ENCODE data around the gene RNF213. TPM values are rescaled to one million over a fixed set of nuclear protein-coding genes. Genes with fewer than 3 reads are reported as not detected.

Gene RNF213
- total and polyA plus RNA-seq, 10 of the 15 experiments (the other 5 are each of a cell fraction or from before 2014, with no cell fraction given) = 18.6 to 145 (median 65.8) TPM

DNA sequence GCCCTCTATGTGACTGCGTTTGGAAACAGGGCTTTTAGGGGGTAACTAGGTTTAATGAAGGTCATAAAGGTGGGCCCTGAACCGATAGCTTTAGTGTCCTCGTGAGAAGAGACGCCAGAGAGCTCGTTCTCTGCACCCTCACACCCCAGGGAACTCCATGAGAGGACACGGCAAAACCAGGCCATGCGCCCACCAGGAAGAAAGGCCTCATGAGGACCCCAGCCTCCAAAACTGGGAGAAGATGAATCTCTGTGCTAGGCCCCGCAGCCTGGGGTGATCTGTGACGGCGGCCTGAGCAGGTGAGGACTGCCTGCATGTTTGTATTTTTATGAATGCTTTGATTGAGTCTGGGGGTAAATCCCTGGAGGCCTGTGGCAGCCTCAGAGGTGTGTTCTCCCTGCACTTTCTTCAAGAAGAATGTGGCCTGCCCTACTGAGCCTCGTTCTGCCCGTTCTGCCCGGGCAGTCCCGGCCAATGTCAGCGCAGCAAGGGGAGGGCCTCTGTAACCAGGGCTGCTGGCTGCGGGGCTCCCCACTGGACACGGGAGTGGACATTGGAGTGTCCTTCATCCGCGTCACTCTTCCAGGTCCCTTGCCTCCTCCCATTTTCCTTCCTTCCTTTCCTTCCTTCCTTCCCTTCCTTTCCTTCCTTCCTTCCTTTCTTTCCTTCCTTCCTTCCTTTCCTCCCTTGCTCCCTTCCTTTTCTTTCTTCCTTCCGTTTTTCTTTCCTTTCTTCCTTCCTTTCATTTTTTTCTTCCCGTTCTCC, 6.8 kb upstream of the RNF213 start (continued):
- TF ChIP-seq, protein P1, sequence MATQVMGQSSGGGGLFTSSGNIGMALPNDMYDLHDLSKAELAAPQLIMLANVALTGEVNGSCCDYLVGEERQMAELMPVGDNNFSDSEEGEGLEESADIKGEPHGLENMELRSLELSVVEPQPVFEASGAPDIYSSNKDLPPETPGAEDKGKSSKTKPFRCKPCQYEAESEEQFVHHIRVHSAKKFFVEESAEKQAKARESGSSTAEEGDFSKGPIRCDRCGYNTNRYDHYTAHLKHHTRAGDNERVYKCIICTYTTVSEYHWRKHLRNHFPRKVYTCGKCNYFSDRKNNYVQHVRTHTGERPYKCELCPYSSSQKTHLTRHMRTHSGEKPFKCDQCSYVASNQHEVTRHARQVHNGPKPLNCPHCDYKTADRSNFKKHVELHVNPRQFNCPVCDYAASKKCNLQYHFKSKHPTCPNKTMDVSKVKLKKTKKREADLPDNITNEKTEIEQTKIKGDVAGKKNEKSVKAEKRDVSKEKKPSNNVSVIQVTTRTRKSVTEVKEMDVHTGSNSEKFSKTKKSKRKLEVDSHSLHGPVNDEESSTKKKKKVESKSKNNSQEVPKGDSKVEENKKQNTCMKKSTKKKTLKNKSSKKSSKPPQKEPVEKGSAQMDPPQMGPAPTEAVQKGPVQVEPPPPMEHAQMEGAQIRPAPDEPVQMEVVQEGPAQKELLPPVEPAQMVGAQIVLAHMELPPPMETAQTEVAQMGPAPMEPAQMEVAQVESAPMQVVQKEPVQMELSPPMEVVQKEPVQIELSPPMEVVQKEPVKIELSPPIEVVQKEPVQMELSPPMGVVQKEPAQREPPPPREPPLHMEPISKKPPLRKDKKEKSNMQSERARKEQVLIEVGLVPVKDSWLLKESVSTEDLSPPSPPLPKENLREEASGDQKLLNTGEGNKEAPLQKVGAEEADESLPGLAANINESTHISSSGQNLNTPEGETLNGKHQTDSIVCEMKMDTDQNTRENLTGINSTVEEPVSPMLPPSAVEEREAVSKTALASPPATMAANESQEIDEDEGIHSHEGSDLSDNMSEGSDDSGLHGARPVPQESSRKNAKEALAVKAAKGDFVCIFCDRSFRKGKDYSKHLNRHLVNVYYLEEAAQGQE (IDR thresholded peaks at IDR 0.05; ENCODE audit: low read depth, low read length) = no peak
- TF ChIP-seq CEBPB (IDR thresholded peaks at IDR 0.05; ENCODE audit: borderline replicate concordance in 1 of 2, low read depth in 2 of 2, low read length in 2 of 2) = no peak
- no peak for TF ChIP-seq CBX5 (IDR thresholded peaks at IDR 0.05; ENCODE audit: low read depth)
- TF ChIP-seq EED (IDR thresholded peaks at IDR 0.05; ENCODE audit: low read depth) = no peak
- no peak for TF ChIP-seq KLF5 (IDR thresholded peaks at IDR 0.05; ENCODE audit: partially characterized antibody)
- TF ChIP-seq, protein P2, sequence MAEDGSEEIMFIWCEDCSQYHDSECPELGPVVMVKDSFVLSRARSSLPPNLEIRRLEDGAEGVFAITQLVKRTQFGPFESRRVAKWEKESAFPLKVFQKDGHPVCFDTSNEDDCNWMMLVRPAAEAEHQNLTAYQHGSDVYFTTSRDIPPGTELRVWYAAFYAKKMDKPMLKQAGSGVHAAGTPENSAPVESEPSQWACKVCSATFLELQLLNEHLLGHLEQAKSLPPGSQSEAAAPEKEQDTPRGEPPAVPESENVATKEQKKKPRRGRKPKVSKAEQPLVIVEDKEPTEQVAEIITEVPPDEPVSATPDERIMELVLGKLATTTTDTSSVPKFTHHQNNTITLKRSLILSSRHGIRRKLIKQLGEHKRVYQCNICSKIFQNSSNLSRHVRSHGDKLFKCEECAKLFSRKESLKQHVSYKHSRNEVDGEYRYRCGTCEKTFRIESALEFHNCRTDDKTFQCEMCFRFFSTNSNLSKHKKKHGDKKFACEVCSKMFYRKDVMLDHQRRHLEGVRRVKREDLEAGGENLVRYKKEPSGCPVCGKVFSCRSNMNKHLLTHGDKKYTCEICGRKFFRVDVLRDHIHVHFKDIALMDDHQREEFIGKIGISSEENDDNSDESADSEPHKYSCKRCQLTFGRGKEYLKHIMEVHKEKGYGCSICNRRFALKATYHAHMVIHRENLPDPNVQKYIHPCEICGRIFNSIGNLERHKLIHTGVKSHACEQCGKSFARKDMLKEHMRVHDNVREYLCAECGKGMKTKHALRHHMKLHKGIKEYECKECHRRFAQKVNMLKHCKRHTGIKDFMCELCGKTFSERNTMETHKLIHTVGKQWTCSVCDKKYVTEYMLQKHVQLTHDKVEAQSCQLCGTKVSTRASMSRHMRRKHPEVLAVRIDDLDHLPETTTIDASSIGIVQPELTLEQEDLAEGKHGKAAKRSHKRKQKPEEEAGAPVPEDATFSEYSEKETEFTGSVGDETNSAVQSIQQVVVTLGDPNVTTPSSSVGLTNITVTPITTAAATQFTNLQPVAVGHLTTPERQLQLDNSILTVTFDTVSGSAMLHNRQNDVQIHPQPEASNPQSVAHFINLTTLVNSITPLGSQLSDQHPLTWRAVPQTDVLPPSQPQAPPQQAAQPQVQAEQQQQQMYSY (CRISPR knock-in tag; IDR thresholded peaks at IDR 0.05) = no peak
- no peak for TF ChIP-seq ZNF622 (IDR thresholded peaks at IDR 0.05)

Measured in GM12878 (cell line).